Lower lobe of right lung (tissue), 2 donors: ENCODE results near the gene ELAVL1. TPM values are rescaled to one million over a fixed set of nuclear protein-coding genes. Genes with fewer than 3 reads are reported as not detected.

Experiments
- ATAC-seq, 2 donors: fragments of 200-7000 bp; cut with Tn5 transposase; one replicate each; pipeline ENCODE4 v1.9.1; 2020 to 2022; ENCODE audit warnings: mild to moderate bottlenecking in 2 of 2, moderate library complexity in 2 of 2
- DNase-seq: peaks from one replicate; pipeline ENCODE4 v3.0.0-alpha.2; 2020
- H3K27ac ChIP-seq: fragments of 200-600 bp; one replicate; pipeline ENCODE4 v1.8.0; 2022
- H3K27me3 ChIP-seq: fragments of 200-600 bp; one replicate; pipeline ENCODE4 v1.8.0; 2022; ENCODE audit warnings: low read depth
- H3K36me3 ChIP-seq: fragments of 200-600 bp; one replicate; pipeline ENCODE4 v1.8.0; 2022; ENCODE audit warnings: mild to moderate bottlenecking
- H3K4me1 ChIP-seq: fragments of 200-600 bp; one replicate; pipeline ENCODE4 v1.8.0; 2022
- H3K4me3 ChIP-seq: fragments of 200-600 bp; one replicate; pipeline ENCODE4 v1.8.0; 2022; ENCODE audit warnings: mild to moderate bottlenecking
- H3K9me3 ChIP-seq: fragments of 200-600 bp; one replicate; pipeline ENCODE4 v1.8.0; 2022
- intact Hi-C: fragments of 100-400 bp; cut with DNase I; formaldehyde crosslinking; loops from one replicate; pipeline ENCODE4 v1.11.0; 2022
- long read RNA-seq: library from polyadenylated mRNA; unstranded; transcript quantifications from one replicate; pipeline ENCODE4 v2.0.0, GENCODE V29; 2021
- total RNA-seq: library from RNA; stranded (reverse); fragmentation: NEBNext Ultra II Directional; extraction: Animal tissue kit (Norgen Biotek cat#: 25700); gene quantifications from one replicate; pipeline ENCODE4 v1.2.1, GENCODE V29; 2021
- TF ChIP-seq, protein P1 (sequence below): fragments of 200-600 bp; IDR thresholded peaks from one replicate; pipeline ENCODE4 v1.8.0; 2022; ENCODE audit warnings: antibody characterized with exemption, mild to moderate bottlenecking
- donor health status: DM: no; HTN: yes; CAD: no; lungs with severe emphysema.

Gene ELAVL1
- 66.3 TPM for total RNA-seq
- long read RNA-seq, full-length matches to known transcripts = 205 of 238 reads
- long read RNA-seq, partial matches to known transcripts = 6 of 238 reads
- long read RNA-seq, other reads (novel, unspliced or antisense) = 27 of 238 reads

DNA sequence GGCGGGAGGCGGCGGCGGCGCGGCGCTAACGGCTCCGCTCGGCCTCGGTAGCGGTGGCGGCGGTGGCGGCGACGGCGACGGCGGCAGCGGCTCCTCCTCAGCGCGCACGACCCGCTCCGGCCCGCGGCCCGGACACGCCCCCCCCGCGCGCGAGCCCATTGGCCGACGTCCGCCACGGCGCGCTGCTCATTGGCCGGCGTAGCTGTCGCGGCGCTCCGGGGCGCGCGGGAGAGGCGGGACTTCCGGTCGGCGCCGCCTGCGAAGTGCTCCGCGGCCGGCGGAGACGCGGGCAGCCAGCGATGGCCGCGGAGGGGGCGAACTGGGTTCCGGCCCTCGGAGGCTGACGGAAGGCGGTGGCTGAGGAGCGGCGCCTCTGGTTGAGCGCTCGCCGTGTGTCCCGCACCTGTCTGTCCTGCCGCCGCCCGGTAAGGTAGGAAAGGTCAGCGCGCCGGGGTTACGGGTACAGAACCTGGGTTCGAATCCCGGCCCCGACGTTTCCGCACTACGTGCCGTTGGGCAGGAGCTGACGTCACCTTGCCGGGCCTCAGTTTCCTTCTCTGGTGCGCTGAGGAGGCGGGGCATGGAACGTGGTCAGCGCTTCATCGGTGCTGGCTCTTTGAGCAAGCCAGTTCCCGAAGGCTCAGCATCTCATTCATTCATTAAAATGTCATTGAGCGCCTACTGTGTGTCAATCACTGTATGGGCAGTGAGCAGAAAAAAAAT, at the start of gene ELAVL1:
Gene ELAVL1, minus strand, starts transcription at position 108 of the 723 bp plus-strand sequence. CDS start 13,826 bp downstream, outside the sequence.
- no peaks in the 10 kb centered on the region for H3K27me3 ChIP-seq
- peak within 1 kb of the TSS; percentile 86 for H3K27ac ChIP-seq
- H3K9me3 ChIP-seq = no peaks in the 10 kb centered on the region
- ATAC-seq = peak; percentile 97
- peaks cover 48% of the 10 kb centered on the region for H3K4me1 ChIP-seq
- H3K36me3 ChIP-seq = no peaks in the 10 kb centered on the region
- H3K4me3 ChIP-seq = peak within 1 kb of the TSS; percentile 95
- DNase-seq = peak; percentile 91
- intact Hi-C loops = no loop called here
- TF ChIP-seq, protein P1, sequence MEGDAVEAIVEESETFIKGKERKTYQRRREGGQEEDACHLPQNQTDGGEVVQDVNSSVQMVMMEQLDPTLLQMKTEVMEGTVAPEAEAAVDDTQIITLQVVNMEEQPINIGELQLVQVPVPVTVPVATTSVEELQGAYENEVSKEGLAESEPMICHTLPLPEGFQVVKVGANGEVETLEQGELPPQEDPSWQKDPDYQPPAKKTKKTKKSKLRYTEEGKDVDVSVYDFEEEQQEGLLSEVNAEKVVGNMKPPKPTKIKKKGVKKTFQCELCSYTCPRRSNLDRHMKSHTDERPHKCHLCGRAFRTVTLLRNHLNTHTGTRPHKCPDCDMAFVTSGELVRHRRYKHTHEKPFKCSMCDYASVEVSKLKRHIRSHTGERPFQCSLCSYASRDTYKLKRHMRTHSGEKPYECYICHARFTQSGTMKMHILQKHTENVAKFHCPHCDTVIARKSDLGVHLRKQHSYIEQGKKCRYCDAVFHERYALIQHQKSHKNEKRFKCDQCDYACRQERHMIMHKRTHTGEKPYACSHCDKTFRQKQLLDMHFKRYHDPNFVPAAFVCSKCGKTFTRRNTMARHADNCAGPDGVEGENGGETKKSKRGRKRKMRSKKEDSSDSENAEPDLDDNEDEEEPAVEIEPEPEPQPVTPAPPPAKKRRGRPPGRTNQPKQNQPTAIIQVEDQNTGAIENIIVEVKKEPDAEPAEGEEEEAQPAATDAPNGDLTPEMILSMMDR = no peak

DNA sequence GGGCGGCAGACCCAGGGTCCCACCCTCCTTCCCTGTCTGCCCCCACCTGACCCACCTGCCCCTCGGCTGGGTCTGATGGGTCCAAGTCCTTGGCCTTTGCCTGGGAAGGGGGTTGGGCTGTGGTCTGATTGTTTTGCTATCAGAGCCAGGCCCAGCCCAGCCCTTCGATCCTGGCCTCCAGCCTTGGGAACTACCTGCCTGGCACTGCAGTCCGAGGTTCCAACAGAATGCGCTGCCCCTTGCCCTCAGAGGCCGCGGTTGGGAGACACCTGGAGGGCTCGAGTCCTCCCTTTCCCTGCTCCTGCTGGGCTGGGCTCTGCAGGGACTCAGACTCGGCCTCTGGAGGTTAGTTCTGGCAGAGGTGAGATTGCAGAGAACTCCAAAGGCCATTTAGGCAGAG, 48.7 kb upstream of the ELAVL1 start:
- Histone ChIP-seq H3K27ac (no peak overlapping the region), H3K36me3 (no peaks in the 10 kb centered on the region), H3K4me3 (no peak overlapping the region), H3K27me3 (peaks cover 4% of the 10 kb centered on the region), H3K9me3 (no peaks in the 10 kb centered on the region), H3K4me1 (peaks cover 11% of the 10 kb centered on the region)
- ATAC-seq (no peak), DNase-seq (no peak)
- TF ChIP-seq, protein P1 = no peak
- intact Hi-C loops = no loop called here

DNA sequence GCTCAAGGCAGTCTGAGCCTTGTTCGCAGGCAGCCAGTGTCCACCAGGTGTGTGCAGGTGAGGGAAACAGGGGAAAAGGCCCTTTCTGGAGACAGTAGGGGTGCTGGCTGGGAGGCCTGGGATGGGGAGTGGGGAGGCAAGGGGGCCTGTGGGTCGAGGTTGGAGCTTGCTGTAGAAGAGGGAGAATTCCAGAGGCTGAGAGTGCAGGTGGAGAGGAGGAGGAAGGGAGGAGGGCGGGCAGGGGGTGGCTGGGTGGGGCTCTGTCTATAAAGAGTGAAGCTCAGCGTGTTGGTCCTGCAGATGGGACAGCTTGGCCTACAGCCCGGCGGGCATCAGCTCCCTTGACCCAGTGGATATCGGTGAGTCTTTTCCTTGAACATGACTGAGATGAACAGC, 47.0 kb upstream of the ELAVL1 start, which contains the start of gene CCL25:
Gene CCL25, plus strand, starts transcription at position 297 of the 396 bp plus-strand sequence. CDS start 290 bp downstream, outside the sequence.
- ATAC-seq = no peak

DNA sequence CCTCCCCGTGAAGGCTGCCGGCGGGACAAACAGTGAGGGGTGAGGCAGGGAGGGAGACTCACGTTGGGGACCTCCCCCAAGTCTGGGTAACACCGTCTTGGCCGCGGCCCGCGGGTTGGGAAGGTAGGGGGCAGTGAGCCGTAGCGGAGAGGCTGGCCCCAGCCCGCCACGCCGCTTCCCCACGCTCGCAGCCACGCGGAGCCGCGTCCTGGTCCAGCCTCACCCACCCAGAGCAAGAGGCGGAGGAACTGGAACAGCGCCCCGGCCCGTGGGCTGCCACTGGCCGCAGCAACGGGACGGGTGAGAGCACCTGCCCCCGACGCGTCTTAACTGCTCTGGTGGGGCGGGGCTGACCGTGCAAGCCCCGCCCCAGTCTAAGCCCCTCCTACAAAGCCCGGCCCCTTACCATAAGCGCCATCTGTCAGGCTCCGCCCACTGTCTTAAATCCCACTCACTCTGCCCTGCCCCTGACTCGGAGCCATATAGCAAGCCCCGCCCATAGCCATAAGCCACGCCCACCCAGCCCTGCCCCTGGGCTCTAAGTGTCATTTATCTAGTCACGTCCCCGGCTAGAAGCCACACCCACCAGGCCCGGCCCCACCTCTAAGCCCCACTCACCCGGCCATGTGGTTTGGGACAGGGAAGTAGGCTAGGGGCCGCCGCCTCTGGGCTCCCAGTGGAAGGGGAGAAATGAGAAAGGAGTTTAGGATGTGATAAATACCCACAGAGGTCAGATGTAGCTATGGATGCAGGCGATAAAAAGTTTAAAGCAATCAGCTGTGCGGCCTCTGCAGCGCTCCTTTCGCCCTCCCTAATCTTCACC, 45.0 kb upstream of the ELAVL1 start:
- TF ChIP-seq, protein P1 = no peak
- Histone ChIP-seq H3K27me3 (peaks cover 4% of the 10 kb centered on the region), H3K36me3 (no peaks in the 10 kb centered on the region), H3K4me1 (peaks cover 11% of the 10 kb centered on the region), H3K27ac (no peak overlapping the region), H3K9me3 (no peaks in the 10 kb centered on the region), H3K4me3 (peak overlapping the region; percentile 46)
- peak; percentile 95 for DNase-seq
- ATAC-seq = peak; percentile 96 to 97
- intact Hi-C loops = no loop called here

More for the DNA sequence above, 47.0 kb upstream of the ELAVL1 start, which contains the start of gene CCL25:
- no peak within 1 kb of the TSS for H3K4me3 ChIP-seq
- peaks cover 11% of the 10 kb centered on the region for H3K4me1 ChIP-seq
- H3K9me3 ChIP-seq = no peaks in the 10 kb centered on the region
- H3K36me3 ChIP-seq = no peaks in the 10 kb centered on the region
- no peak within 1 kb of the TSS for H3K27ac ChIP-seq
- peaks cover 4% of the 10 kb centered on the region for H3K27me3 ChIP-seq
- intact Hi-C loops = no loop called here
- DNase-seq = no peak
- TF ChIP-seq, protein P1 = no peak

DNA sequence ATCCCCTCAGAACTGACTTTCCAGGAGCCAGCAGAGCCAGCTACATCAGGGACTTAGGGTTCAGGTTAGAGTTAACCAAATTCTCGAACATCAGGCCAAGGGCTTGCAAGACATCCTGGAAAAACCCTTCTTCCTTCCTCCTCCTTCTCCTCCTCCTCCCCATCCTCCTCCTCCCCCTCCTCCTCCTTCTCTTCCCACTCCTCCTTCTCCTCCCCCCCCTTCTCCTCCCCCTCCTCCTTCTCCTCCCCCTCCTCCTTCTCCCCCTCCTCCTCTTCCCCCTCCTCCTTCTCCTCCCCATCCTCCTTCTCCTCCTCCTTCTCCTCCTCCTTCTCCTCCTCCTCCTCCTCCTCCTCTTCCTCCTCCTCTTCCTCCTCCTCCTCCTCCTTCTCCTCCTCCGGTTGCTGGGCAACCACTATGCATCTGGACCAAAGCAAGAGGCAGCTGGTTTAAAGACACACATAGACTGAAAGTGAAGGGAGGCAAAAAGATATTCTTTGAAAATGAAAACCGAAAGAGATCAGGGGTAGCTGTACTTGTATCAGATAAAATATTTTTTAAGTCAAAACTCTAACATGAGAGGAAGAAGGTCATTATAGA, 41.2 kb upstream of the ELAVL1 start:
- Histone ChIP-seq H3K9me3 (no peaks in the 10 kb centered on the region), H3K4me3 (no peak overlapping the region), H3K36me3 (no peaks in the 10 kb centered on the region), H3K27me3 (peaks cover 4% of the 10 kb centered on the region), H3K27ac (no peak overlapping the region), H3K4me1 (peaks cover 11% of the 10 kb centered on the region)
- DNase-seq (no peak), ATAC-seq (no peak)
- intact Hi-C loops = no loop called here
- TF ChIP-seq, protein P1 = no peak
